Thyroid gland (tissue), 4 donors: ENCODE measurements around the gene C1orf122. TPM values are rescaled to one million over a fixed set of nuclear protein-coding genes. Genes with fewer than 3 reads are reported as not detected.

ENCODE experiments used
- DNase-seq, 2 donors: peaks; one replicate each; pipeline ENCODE4 v3.0.0-alpha.2; 2019
- H3K27ac ChIP-seq, 3 donors: fragments of 200-600 bp; sonication (generic); 1 replicate in 2 of 3; 2 replicates in 1 of 3; pipeline ENCODE4 v1.5.1; 2016 to 2019; ENCODE audit warnings: mild to moderate bottlenecking in 1 of 3, moderate library complexity in 1 of 3
- H3K27me3 ChIP-seq: fragments of 200-600 bp; sonication (generic); one replicate; pipeline ENCODE4 v1.5.1; 2019
- H3K36me3 ChIP-seq, 2 donors: fragments of 200-600 bp; sonication (generic); one replicate each; pipeline ENCODE4 v1.5.1; 2016 to 2019
- H3K4me1 ChIP-seq, 2 donors: fragments of 200-600 bp; sonication (generic); one replicate each; pipeline ENCODE4 v1.5.1; 2017 to 2019
- H3K4me3 ChIP-seq, 3 donors: fragments of 200-600 bp; sonication (generic); replicated peaks in 1 of 3; 1 replicate in 2 of 3; 2 replicates in 1 of 3; pipeline ENCODE4 v1.5.1; 2016; ENCODE audit warnings: mild to moderate bottlenecking in 1 of 3
- H3K9me3 ChIP-seq: fragments of 200-600 bp; sonication (generic); one replicate; pipeline ENCODE4 v1.5.1; 2017
- POLR2A ChIP-seq, 2 donors: fragments of 450-650 bp; IDR thresholded peaks; one replicate each; pipeline ENCODE4 v1.6.1; 2017; ENCODE audit warnings: antibody characterized with exemption in 2 of 2, mild to moderate bottlenecking in 2 of 2, moderate library complexity in 1 of 2
- WGBS, 2 donors: methylation state at CpG; one replicate each; pipeline ENCODE4 v1.1.5; 2017; 5-methylcytosine and 5-hydroxymethylcytosine counted together
- intact Hi-C: fragments of 100-400 bp; cut with DNase I; formaldehyde crosslinking; loops from one replicate; pipeline ENCODE4 v1.15.1; 2023
- total RNA-seq, 4 donors: library from RNA; depleted of rRNA; stranded (reverse); fragments of >200 nt; gene quantifications; one replicate each; pipeline ENCODE4 v1.2.3, GENCODE V29; 2016
- TF ChIP-seq, protein P1 (sequence below), 6 experiments: fragments of 200-600 bp in 3 of 6; fragments of 450-650 bp in 3 of 6; sonication (generic) in 3 of 6; IDR thresholded peaks; one replicate each; pipeline ENCODE4 v1.5.1; 2016 to 2019; ENCODE audit warnings: antibody characterized with exemption in 6 of 6, mild to moderate bottlenecking in 2 of 6, inconsistent platforms in 1 of 6, moderate library complexity in 1 of 6

C1orf122 gene
- total RNA-seq, 4 donors from 2014 or later = 35.4 to 164 (median 69.9) TPM

GRCh38 chr1:37851262-37851661 is 43.7 kb downstream of the C1orf122 start:
- H3K27ac ChIP-seq = no peak overlapping the region

DNA sequence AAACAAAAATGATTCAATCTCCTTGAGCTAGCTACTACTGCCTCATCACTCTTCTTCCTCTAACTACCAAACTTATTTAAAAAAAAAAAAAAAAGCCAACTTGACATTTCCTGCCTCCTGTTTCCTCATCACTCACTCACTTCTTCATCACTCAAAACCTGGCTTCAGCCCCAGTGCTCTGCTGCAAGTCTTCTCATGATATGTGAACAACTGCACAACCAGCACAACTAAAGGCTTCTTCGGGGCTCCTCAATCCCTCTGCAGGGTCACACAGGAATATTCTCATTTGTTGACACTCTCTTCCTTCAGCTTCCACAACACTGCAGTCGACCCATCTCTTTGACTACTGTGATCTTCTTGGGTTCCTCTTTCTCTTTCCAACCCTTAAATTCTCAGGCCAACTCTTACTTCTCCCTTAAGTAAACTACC is 44.2 kb downstream of the C1orf122 start:
- Histone ChIP-seq H3K36me3 (peaks cover 0 to 6% of the 10 kb centered on the region in 2 donors), H3K4me3 (no peak overlapping the region), H3K27me3 (no peaks in the 10 kb centered on the region), H3K4me1 (peaks cover 7 to 11% of the 10 kb centered on the region in 2 donors), H3K9me3 (no peaks in the 10 kb centered on the region), H3K27ac (no peak overlapping the region)
- WGBS, 2 donors = 71 to 79% methylated on average over 2 of the region's 2 CpGs
- TF ChIP-seq, protein P1, sequence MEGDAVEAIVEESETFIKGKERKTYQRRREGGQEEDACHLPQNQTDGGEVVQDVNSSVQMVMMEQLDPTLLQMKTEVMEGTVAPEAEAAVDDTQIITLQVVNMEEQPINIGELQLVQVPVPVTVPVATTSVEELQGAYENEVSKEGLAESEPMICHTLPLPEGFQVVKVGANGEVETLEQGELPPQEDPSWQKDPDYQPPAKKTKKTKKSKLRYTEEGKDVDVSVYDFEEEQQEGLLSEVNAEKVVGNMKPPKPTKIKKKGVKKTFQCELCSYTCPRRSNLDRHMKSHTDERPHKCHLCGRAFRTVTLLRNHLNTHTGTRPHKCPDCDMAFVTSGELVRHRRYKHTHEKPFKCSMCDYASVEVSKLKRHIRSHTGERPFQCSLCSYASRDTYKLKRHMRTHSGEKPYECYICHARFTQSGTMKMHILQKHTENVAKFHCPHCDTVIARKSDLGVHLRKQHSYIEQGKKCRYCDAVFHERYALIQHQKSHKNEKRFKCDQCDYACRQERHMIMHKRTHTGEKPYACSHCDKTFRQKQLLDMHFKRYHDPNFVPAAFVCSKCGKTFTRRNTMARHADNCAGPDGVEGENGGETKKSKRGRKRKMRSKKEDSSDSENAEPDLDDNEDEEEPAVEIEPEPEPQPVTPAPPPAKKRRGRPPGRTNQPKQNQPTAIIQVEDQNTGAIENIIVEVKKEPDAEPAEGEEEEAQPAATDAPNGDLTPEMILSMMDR (IDR thresholded peaks at IDR 0.05) = no peak
- TF ChIP-seq POLR2A (IDR thresholded peaks at IDR 0.05) = no peak
- intact Hi-C loops = no loop called here
- DNase-seq = no peak

More at GRCh38 chr1:37851262-37851661, 43.7 kb downstream of the C1orf122 start:
- Histone ChIP-seq H3K9me3 (no peaks in the 10 kb centered on the region), H3K36me3 (peaks cover 0 to 5% of the 10 kb centered on the region in 2 donors), H3K4me3 (no peak overlapping the region), H3K27me3 (no peaks in the 10 kb centered on the region), H3K4me1 (peaks cover 7 to 11% of the 10 kb centered on the region in 2 donors)
- TF ChIP-seq, protein P1 (IDR thresholded peaks at IDR 0.05) = no peak
- no peak for TF ChIP-seq POLR2A (IDR thresholded peaks at IDR 0.05)
- DNase-seq = no peak
- intact Hi-C loops = no loop called here

DNA sequence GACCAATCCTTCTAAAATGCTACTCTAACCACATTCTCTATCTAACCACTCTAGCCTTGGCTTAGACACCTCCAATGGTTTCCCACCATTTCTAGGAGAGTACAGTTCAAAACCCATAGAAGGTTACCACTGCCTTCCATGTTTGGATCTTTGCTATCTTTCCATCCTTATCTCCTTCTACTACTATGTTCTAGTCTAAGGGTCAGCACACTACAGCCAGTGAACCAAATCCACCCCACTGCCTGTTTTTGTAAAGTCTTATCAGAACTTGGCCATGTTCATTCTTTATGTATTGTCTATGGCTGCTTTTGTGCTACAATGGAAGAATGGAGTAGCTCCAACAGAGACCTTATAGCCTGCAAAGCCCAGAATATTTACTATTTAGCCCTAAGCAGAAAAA is 45.6 kb downstream of the C1orf122 start:
- Histone ChIP-seq H3K9me3 (no peaks in the 10 kb centered on the region), H3K4me1 (peaks cover 7 to 13% of the 10 kb centered on the region in 2 donors), H3K4me3 (no peak overlapping the region), H3K27ac (no peak overlapping the region), H3K36me3 (peaks cover 0 to 12% of the 10 kb centered on the region in 2 donors), H3K27me3 (no peaks in the 10 kb centered on the region)
- DNase-seq = no peak
- intact Hi-C loops = no loop called here
- TF ChIP-seq, protein P1 (IDR thresholded peaks at IDR 0.05) = no peak

DNA sequence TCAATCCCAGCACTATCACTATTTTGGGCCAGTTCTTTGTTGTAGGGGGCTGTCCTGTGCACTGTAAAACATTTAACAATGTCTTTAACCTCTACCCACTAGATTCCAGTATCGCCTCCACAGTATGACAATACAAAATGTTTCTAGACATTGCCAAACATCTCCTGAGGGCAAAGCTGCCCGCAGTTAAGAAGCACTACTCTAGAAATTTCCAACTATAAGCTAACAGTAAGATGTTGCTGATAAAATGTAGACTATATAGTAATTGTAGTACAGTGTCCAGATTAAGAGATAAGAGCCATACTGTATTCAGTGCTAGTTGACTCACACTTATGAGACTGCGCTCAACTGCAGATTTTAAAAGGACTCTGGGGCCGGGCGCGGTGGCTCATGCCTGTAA is 46.8 kb downstream of the C1orf122 start:
- H3K4me3 ChIP-seq = no peak overlapping the region
- no peaks in the 10 kb centered on the region for H3K27me3 ChIP-seq
- WGBS, 2 donors = 95 to 98% methylated on average over 6 of the region's 6 CpGs
- H3K9me3 ChIP-seq = no peaks in the 10 kb centered on the region
- peaks cover 0 to 12% of the 10 kb centered on the region in 2 donors for H3K36me3 ChIP-seq
- no peak overlapping the region for H3K27ac ChIP-seq
- no peak for TF ChIP-seq POLR2A (IDR thresholded peaks at IDR 0.05)
- TF ChIP-seq, protein P1 (IDR thresholded peaks at IDR 0.05) = no peak
- intact Hi-C loops = no loop called here
- H3K4me1 ChIP-seq = peaks cover 13 to 17% of the 10 kb centered on the region in 2 donors
- DNase-seq = no peak

Other genes starting within 250 kb of the C1orf122 start
- 10 to 100 TPM; 27.1 to 53.8 (median 33.3) TPM for gene GNL2, start 211.9 kb upstream of the C1orf122 start, total RNA-seq
- gene RSPO1, start 172.9 kb upstream of the C1orf122 start, total RNA-seq = under 1 TPM in 1 of 4 donors, not detected in 3; 0.44 TPM
- 1 to 10 TPM in 2 of 4 donors, under 1 TPM in 2; 0.33 to 1.2 (median 0.81) TPM for gene CDCA8, start 115.3 kb upstream of the C1orf122 start, total RNA-seq
- under 1 TPM in 3 of 4 donors, not detected in 1; 0.11 to 0.54 (median 0.54) TPM for gene EPHA10, start 42.7 kb upstream of the C1orf122 start, total RNA-seq
- gene MANEAL, start 13.9 kb upstream of the C1orf122 start, total RNA-seq = 1 to 10 TPM; 2.6 to 4.3 (median 3.5) TPM
- gene YRDC, start 418 bp downstream of the C1orf122 start, total RNA-seq = 10 to 100 TPM in 2 of 4 donors, 1 to 10 TPM in 2; 7.1 to 15.6 (median 10.9) TPM
- 1 to 10 TPM; 4.0 to 6.9 (median 5.7) TPM for gene MTF1, start 51.8 kb downstream of the C1orf122 start, total RNA-seq
- 10 to 100 TPM; 24.7 to 42.5 (median 30.8) TPM for gene INPP5B, start 139.3 kb downstream of the C1orf122 start, total RNA-seq
- 10 to 100 TPM; 42.1 to 77.0 (median 46.6) TPM for gene SF3A3, start 182.2 kb downstream of the C1orf122 start, total RNA-seq
- gene FHL3, start 197.7 kb downstream of the C1orf122 start, total RNA-seq = 10 to 100 TPM in 2 of 4 donors, 1 to 10 TPM in 2; 7.5 to 13.8 (median 10.4) TPM
- gene UTP11, start 204.9 kb downstream of the C1orf122 start, total RNA-seq = 10 to 100 TPM; 36.1 to 43.9 (median 39.4) TPM
- gene POU3F1, start 239.0 kb downstream of the C1orf122 start, total RNA-seq = not detected